ENCODE results near the gene PABPC1L. TPM values are rescaled to one million over a fixed set of nuclear protein-coding genes. Genes with fewer than 3 reads are reported as not detected.

Gene PABPC1L
- polyA plus RNA-seq, 1 donor (not counting 4 experiments of a cell fraction or from before 2014, with no cell fraction given): 31.4 TPM

- Histone ChIP-seq H3K9ac (ENCODE audit: control insufficient read depth, extremely low read depth, insufficient read depth, low read length) (peak within 1 kb of the TSS; percentile 96), H3K9me3 (ENCODE audit: control insufficient read depth, low read depth, low read length) (no peaks in the 10 kb centered on the region), H3K79me2 (ENCODE audit: control insufficient read depth, insufficient read depth, low read length) (peaks cover 49% of the 10 kb centered on the region), H3K9me1 (ENCODE audit: control insufficient read depth, extremely low read depth, insufficient read depth, low read length) (no peaks in the 10 kb centered on the region), H3K36me3 (ENCODE audit: control insufficient read depth in 2 of 2, extremely low read depth in 1 of 2, insufficient read depth in 2 of 2, low read length in 2 of 2) (peaks cover 0 to 17% of the 10 kb centered on the region in 2 experiments), H3K27me3 (ENCODE audit: control insufficient read depth, extremely low read depth, insufficient read depth, low read length) (no peaks in the 10 kb centered on the region), H3K4me2 (ENCODE audit: control insufficient read depth, extremely low read depth, insufficient read depth, low read depth, low read length) (peak within 1 kb of the TSS; percentile 91), H3K4me1 (ENCODE audit: control insufficient read depth, extremely low read depth, insufficient read depth, low read length) (peaks cover 31% of the 10 kb centered on the region), H2AFZ (ENCODE audit: control insufficient read depth, low read length) (peak within 1 kb of the TSS; percentile 92), H4K20me1 (ENCODE audit: control insufficient read depth, extremely low read depth, insufficient read depth, low read length) (peaks cover 26% of the 10 kb centered on the region), H3K27ac (ENCODE audit: control insufficient read depth, insufficient read depth, low read length) (peak within 1 kb of the TSS; percentile 86), H3K4me3 (ENCODE audit: control insufficient read depth in 2 of 3, extremely low read depth in 1 of 3, insufficient read depth in 2 of 3, low read depth in 1 of 3, low read length in 3 of 3) (peak within 1 kb of the TSS; percentile 78 to 98 (median 93))
- peak; percentile 57 for DNase-seq (ENCODE audit: low read depth, low spot score)
- dilution Hi-C loops (cut with MboI; ENCODE audit: extremely low pct_ligation_motif_present, low sequenced_read_pairs): no loop called here
- TF ChIP-seq CTCF (optimal IDR thresholded peaks at IDR 0.05 in 1 of 3, IDR thresholded peaks at IDR 0.05 in 1 of 3, conservative IDR thresholded peaks at IDR 0.05 in 1 of 3; ENCODE audit: extremely low read depth in 1 of 3, insufficient read depth in 2 of 3, low read length in 3 of 3) (peak in 1 of 3 experiments; percentile 14), EZH2 (IDR thresholded peaks at IDR 0.05; ENCODE audit: low read length) (no peak)
- no peak for FAIRE-seq
Observed at GRCh38 chr20:44885392-44886265, 24.2 kb upstream of the PABPC1L start, which contains the start of gene YWHAB. Gene YWHAB (plus strand): TSS chr20:44885705. CDS start chr20:44901534, 15,829 bp downstream.

GRCh38 chr20:44886266-44886651 lies 23.6 kb upstream of the PABPC1L start:
- H3K9me3 ChIP-seq (ENCODE audit: control insufficient read depth, low read depth, low read length): no peaks in the 10 kb centered on the region
- H3K27me3 ChIP-seq (ENCODE audit: control insufficient read depth, extremely low read depth, insufficient read depth, low read length): no peaks in the 10 kb centered on the region
- H3K4me3 ChIP-seq (ENCODE audit: control insufficient read depth in 2 of 3, extremely low read depth in 1 of 3, insufficient read depth in 2 of 3, low read depth in 1 of 3, low read length in 3 of 3): peak overlapping the region; percentile 78 to 98 (median 93)
- H3K27ac ChIP-seq (ENCODE audit: control insufficient read depth, insufficient read depth, low read length): peak overlapping the region; percentile 86
- H3K9me1 ChIP-seq (ENCODE audit: control insufficient read depth, extremely low read depth, insufficient read depth, low read length): peaks cover under 1% of the 10 kb centered on the region
- TF ChIP-seq EZH2 (IDR thresholded peaks at IDR 0.05; ENCODE audit: low read length): no peak
- no peak for TF ChIP-seq CTCF (optimal IDR thresholded peaks at IDR 0.05 in 1 of 3, IDR thresholded peaks at IDR 0.05 in 1 of 3, conservative IDR thresholded peaks at IDR 0.05 in 1 of 3; ENCODE audit: extremely low read depth in 1 of 3, insufficient read depth in 2 of 3, low read length in 3 of 3)
- FAIRE-seq (no peak), DNase-seq (ENCODE audit: low read depth, low spot score) (no peak)
- H3K36me3 ChIP-seq (ENCODE audit: control insufficient read depth in 2 of 2, extremely low read depth in 1 of 2, insufficient read depth in 2 of 2, low read length in 2 of 2): peaks cover 0 to 23% of the 10 kb centered on the region in 2 experiments
- H2AFZ ChIP-seq (ENCODE audit: control insufficient read depth, low read length): no peak overlapping the region
- peak overlapping the region; percentile 91 for H3K4me2 ChIP-seq (ENCODE audit: control insufficient read depth, extremely low read depth, insufficient read depth, low read depth, low read length)
- H4K20me1 ChIP-seq (ENCODE audit: control insufficient read depth, extremely low read depth, insufficient read depth, low read length): peaks cover 32% of the 10 kb centered on the region
- peaks cover 55% of the 10 kb centered on the region for H3K79me2 ChIP-seq (ENCODE audit: control insufficient read depth, insufficient read depth, low read length)
- peak overlapping the region; percentile 96 for H3K9ac ChIP-seq (ENCODE audit: control insufficient read depth, extremely low read depth, insufficient read depth, low read length)
- dilution Hi-C loops (cut with MboI; ENCODE audit: extremely low pct_ligation_motif_present, low sequenced_read_pairs): no loop called here
- H3K4me1 ChIP-seq (ENCODE audit: control insufficient read depth, extremely low read depth, insufficient read depth, low read length): peaks cover 31% of the 10 kb centered on the region

Data from keratinocyte (primary cell).